Activated naive CD8-positive, alpha-beta T cell (primary cell): Measurements from ENCODE around the gene GLRX.
A peak's percentile ranks its signal among the peaks of the same experiment; 100 is the strongest.
"Not testable (repeated sequence)": the region's sequence is repeated elsewhere in the genome, so short reads cannot be mapped to it uniquely, and the experiment has no call there.

ENCODE experiments used
- H3K27ac Mint-ChIP-seq: one replicate; pipeline ENCODE4 v1.8.0; 2021; ENCODE audit warnings: mixed read lengths
- H3K27me3 Mint-ChIP-seq: one replicate; pipeline ENCODE4 v1.8.0; 2021; ENCODE audit warnings: mixed read lengths
- H3K36me3 Mint-ChIP-seq: one replicate; pipeline ENCODE4 v1.8.0; 2021; ENCODE audit warnings: mixed read lengths
- H3K4me1 Mint-ChIP-seq: one replicate; pipeline ENCODE4 v1.8.0; 2021; ENCODE audit warnings: low read depth, mixed read lengths
- H3K4me3 Mint-ChIP-seq: one replicate; pipeline ENCODE4 v1.8.0; 2021; ENCODE audit warnings: mild to moderate bottlenecking, mixed read lengths
- H3K9me3 Mint-ChIP-seq: one replicate; pipeline ENCODE4 v1.8.0; 2021; ENCODE audit warnings: low read depth, mixed read lengths

GLRX gene

GRCh38 chr5:95811126-95811423, 11.5 kb downstream of the GLRX start:
- not testable (repeated sequence) for H3K27me3 Mint-ChIP-seq, H3K36me3 Mint-ChIP-seq, H3K9me3 Mint-ChIP-seq
- H3K4me3 Mint-ChIP-seq: peak overlapping the region; percentile 80
- peak overlapping the region; percentile 94 for H3K27ac Mint-ChIP-seq
- H3K4me1 Mint-ChIP-seq: peaks cover 77% of the 10 kb centered on the region

- Mint-ChIP-seq H3K27ac (peak overlapping the region; percentile 94), H3K36me3 (peaks cover 10% of the 10 kb centered on the region), H3K4me1 (peaks cover 71% of the 10 kb centered on the region)
Observed at GRCh38 chr5:95810305-95811125, 12.0 kb downstream of the GLRX start.

GRCh38 chr5:95809414-95809960, 13.0 kb downstream of the GLRX start:
- Mint-ChIP-seq H3K36me3 (peaks cover 9% of the 10 kb centered on the region), H3K4me3 (peak overlapping the region; percentile 80), H3K4me1 (peaks cover 64% of the 10 kb centered on the region), H3K27me3 (no peaks in the 10 kb centered on the region), H3K9me3 (no peaks in the 10 kb centered on the region), H3K27ac (peak overlapping the region; percentile 94)

More at GRCh38 chr5:95810305-95811125, 12.0 kb downstream of the GLRX start:
- H3K9me3 Mint-ChIP-seq: no peaks in the 10 kb centered on the region
- peak overlapping the region; percentile 80 for H3K4me3 Mint-ChIP-seq
- H3K27me3 Mint-ChIP-seq: no peaks in the 10 kb centered on the region

GRCh38 chr5:95808686-95809413, 13.7 kb downstream of the GLRX start:
- Mint-ChIP-seq H3K27ac (peak overlapping the region; percentile 94), H3K9me3 (no peaks in the 10 kb centered on the region), H3K4me1 (peaks cover 58% of the 10 kb centered on the region), H3K36me3 (peaks cover 4% of the 10 kb centered on the region), H3K27me3 (no peaks in the 10 kb centered on the region), H3K4me3 (peak overlapping the region; percentile 80)

- H3K27me3 Mint-ChIP-seq: no peaks in the 10 kb centered on the region
- H3K4me3 Mint-ChIP-seq: peak overlapping the region; percentile 80
- H3K4me1 Mint-ChIP-seq: peaks cover 55% of the 10 kb centered on the region
- H3K27ac Mint-ChIP-seq: peak overlapping the region; percentile 94
- peaks cover 4% of the 10 kb centered on the region for H3K36me3 Mint-ChIP-seq
- H3K9me3 Mint-ChIP-seq: no peaks in the 10 kb centered on the region
Observed at GRCh38 chr5:95808013-95808685, 14.4 kb downstream of the GLRX start.

GRCh38 chr5:95806687-95807086, 15.8 kb downstream of the GLRX start:
- peaks cover 40% of the 10 kb centered on the region for H3K4me1 Mint-ChIP-seq
- H3K36me3 Mint-ChIP-seq: peaks cover 1% of the 10 kb centered on the region
- no peaks in the 10 kb centered on the region for H3K27me3 Mint-ChIP-seq
- no peak overlapping the region for H3K4me3 Mint-ChIP-seq
- H3K27ac Mint-ChIP-seq: no peak overlapping the region
- no peaks in the 10 kb centered on the region for H3K9me3 Mint-ChIP-seq

- H3K4me1 Mint-ChIP-seq: peaks cover 22% of the 10 kb centered on the region
- no peaks in the 10 kb centered on the region for H3K9me3 Mint-ChIP-seq
- H3K4me3 Mint-ChIP-seq: no peak overlapping the region
- H3K27me3 Mint-ChIP-seq: no peaks in the 10 kb centered on the region
- H3K27ac Mint-ChIP-seq: no peak overlapping the region
- H3K36me3 Mint-ChIP-seq: no peaks in the 10 kb centered on the region
Observed at GRCh38 chr5:95804736-95805539, 17.6 kb downstream of the GLRX start.

- Mint-ChIP-seq H3K36me3 (no peaks in the 10 kb centered on the region), H3K27ac (no peak overlapping the region), H3K9me3 (no peaks in the 10 kb centered on the region), H3K27me3 (no peaks in the 10 kb centered on the region), H3K4me1 (peaks cover 8% of the 10 kb centered on the region), H3K4me3 (no peak overlapping the region)
Observed at GRCh38 chr5:95803271-95804148, 19.0 kb downstream of the GLRX start.

GRCh38 chr5:95801961-95802360, 20.6 kb downstream of the GLRX start:
- Mint-ChIP-seq H3K4me3 (no peak overlapping the region), H3K27ac (no peak overlapping the region), H3K36me3 (peaks cover 2% of the 10 kb centered on the region), H3K9me3 (no peaks in the 10 kb centered on the region), H3K4me1 (no peaks in the 10 kb centered on the region), H3K27me3 (no peaks in the 10 kb centered on the region)

GRCh38 chr5:95801532-95801931, 21.0 kb downstream of the GLRX start:
- H3K27ac Mint-ChIP-seq: no peak overlapping the region
- no peaks in the 10 kb centered on the region for H3K27me3 Mint-ChIP-seq
- H3K36me3 Mint-ChIP-seq: peaks cover 2% of the 10 kb centered on the region
- no peaks in the 10 kb centered on the region for H3K9me3 Mint-ChIP-seq
- H3K4me1 Mint-ChIP-seq: no peaks in the 10 kb centered on the region
- H3K4me3 Mint-ChIP-seq: no peak overlapping the region

GRCh38 chr5:95800553-95800952, 22.0 kb downstream of the GLRX start:
- no peak overlapping the region for H3K4me3 Mint-ChIP-seq
- H3K9me3 Mint-ChIP-seq: no peaks in the 10 kb centered on the region
- H3K27me3 Mint-ChIP-seq: no peaks in the 10 kb centered on the region
- peaks cover 2% of the 10 kb centered on the region for H3K36me3 Mint-ChIP-seq
- no peaks in the 10 kb centered on the region for H3K4me1 Mint-ChIP-seq
- H3K27ac Mint-ChIP-seq: no peak overlapping the region

- Mint-ChIP-seq H3K36me3 (peaks cover 2% of the 10 kb centered on the region), H3K4me1 (no peaks in the 10 kb centered on the region), H3K27ac (no peak overlapping the region), H3K27me3 (no peaks in the 10 kb centered on the region), H3K9me3 (no peaks in the 10 kb centered on the region), H3K4me3 (no peak overlapping the region)
Observed at GRCh38 chr5:95799191-95799835, 23.2 kb downstream of the GLRX start.

GRCh38 chr5:95798545-95798944, 24.0 kb downstream of the GLRX start:
- Mint-ChIP-seq H3K36me3 (peaks cover 2% of the 10 kb centered on the region), H3K4me3 (no peak overlapping the region), H3K9me3 (no peaks in the 10 kb centered on the region), H3K27me3 (no peaks in the 10 kb centered on the region), H3K27ac (no peak overlapping the region), H3K4me1 (no peaks in the 10 kb centered on the region)
